Activated CD8-positive, alpha-beta memory T cell treated with anti-CD3 and anti-CD28 coated beads, Interleukin-2, amount 50 U/mL, for 1 hour (primary cell): ENCODE data around the gene KDM2B.
"Not testable (repeated sequence)": the region's sequence is repeated elsewhere in the genome, so short reads cannot be mapped to it uniquely, and the experiment has no call there.

Source experiments
- DNase-seq: peaks from one replicate; pipeline ENCODE4 v3.0.0-alpha.2; 2020; ENCODE audit errors: extremely low read depth

Gene KDM2B

GRCh38 chr12:121584885-121585284 is 4.1 kb upstream of the KDM2B start:
- DNase-seq, result not testable (repeated sequence)

GRCh38 chr12:121583334-121583661 is 2.5 kb upstream of the KDM2B start:
- not testable (repeated sequence) for DNase-seq

- no peak for DNase-seq
Measured at GRCh38 chr12:121582583-121583333, 1.9 kb upstream of the KDM2B start.

- DNase-seq, result no peak
Measured at GRCh38 chr12:121581686-121582429, 1.0 kb upstream of the KDM2B start.

- peak; percentile 39 for DNase-seq
Measured at GRCh38 chr12:121579981-121580868, 598 bp downstream of the KDM2B start.

GRCh38 chr12:121579190-121579791 is 1.5 kb downstream of the KDM2B start:
- DNase-seq, result no peak

- no peak for DNase-seq
Measured at GRCh38 chr12:121578230-121579189, 2.3 kb downstream of the KDM2B start.

- no peak for DNase-seq
Measured at GRCh38 chr12:121577443-121578180, 3.2 kb downstream of the KDM2B start.

GRCh38 chr12:121576851-121577391 is 3.9 kb downstream of the KDM2B start:
- DNase-seq, result no peak

GRCh38 chr12:121575952-121576625 is 4.7 kb downstream of the KDM2B start:
- no peak for DNase-seq

GRCh38 chr12:121575051-121575450 is 5.8 kb downstream of the KDM2B start:
- DNase-seq, result no peak

- DNase-seq, result no peak
Measured at GRCh38 chr12:121574025-121574424, 6.8 kb downstream of the KDM2B start.

GRCh38 chr12:121571920-121572319 is 8.9 kb downstream of the KDM2B start:
- DNase-seq, result no peak

- DNase-seq, result no peak
Measured at GRCh38 chr12:121570467-121571283, 10.1 kb downstream of the KDM2B start.

- DNase-seq, result no peak
Measured at GRCh38 chr12:121568971-121569751, 11.7 kb downstream of the KDM2B start.

- DNase-seq, result no peak
Measured at GRCh38 chr12:121568518-121568917, 12.3 kb downstream of the KDM2B start.

- DNase-seq, result no peak
Measured at GRCh38 chr12:121565076-121565475, 15.7 kb downstream of the KDM2B start.
